OCI-LY7 (cell line): ENCODE measurements around the gene IL10RB. TPM values are rescaled to one million over a fixed set of nuclear protein-coding genes. Genes with fewer than 3 reads are reported as not detected.
A peak's percentile ranks its signal among the peaks of the same experiment; 100 is the strongest.

ENCODE experiments used
- BruUV-seq: library from RNA; stranded (reverse); fragments of 400-500 nt; replicated peaks from 2 replicates; lab custom pipeline; 2021; lab: Mats Ljungman, UMichigan
- CTCF ChIA-PET: fragments of 300-600 bp; sonication (Branson Sonifier 250); formaldehyde crosslinking; loops from one replicate; lab custom pipeline; 2022; ENCODE audit warnings: antibody characterized with exemption; ENCODE audit not compliant: unreplicated experiment; lab: Charles Lee
- POLR2A ChIA-PET: fragments of 300-600 bp; sonication (Branson Sonifier 250); formaldehyde crosslinking; loops from one replicate; lab custom pipeline; 2022; ENCODE audit warnings: antibody characterized with exemption; lab: Charles Lee
- DNase-seq: peaks from one replicate; pipeline ENCODE4 v3.0.0-alpha.2; 2015; ENCODE audit warnings: low spot score
- H2AFZ ChIP-seq: fragments of 200-600 bp; sonication (generic), shearing (Covaris generic); 2 replicates; pipeline ENCODE4 v1.6.1; 2014; ENCODE audit warnings: mild to moderate bottlenecking, antibody characterized with exemption, low read length, moderate library complexity
- H3K27ac ChIP-seq: fragments of 200-600 bp; sonication (generic); 2 replicates; pipeline ENCODE4 v1.5.1; 2014; ENCODE audit warnings: mixed run types, low read depth, mild to moderate bottlenecking, moderate library complexity, low read length, inconsistent platforms; ENCODE audit not compliant: poor library complexity, severe bottlenecking
- H3K36me3 ChIP-seq: fragments of 200-600 bp; sonication (generic); 2 replicates; pipeline ENCODE4 v1.6.1; 2014; ENCODE audit warnings: mild to moderate bottlenecking, antibody characterized with exemption, low read length, moderate library complexity, mixed read lengths; ENCODE audit not compliant: insufficient read depth
- H3K4me1 ChIP-seq: fragments of 200-600 bp; sonication (generic); 2 replicates; pipeline ENCODE4 v1.5.1; 2014; ENCODE audit warnings: mild to moderate bottlenecking, low read length; ENCODE audit not compliant: insufficient read depth, poor library complexity, severe bottlenecking
- H3K4me2 ChIP-seq: fragments of 200-600 bp; sonication (generic); 2 replicates; pipeline ENCODE4 v1.6.1; 2014; ENCODE audit warnings: mild to moderate bottlenecking, low read length
- H3K4me3 ChIP-seq: fragments of 200-600 bp; sonication (generic); 2 replicates; pipeline ENCODE4 v1.5.1; 2014; ENCODE audit warnings: mild to moderate bottlenecking, low read depth, low read length; ENCODE audit not compliant: poor library complexity, severe bottlenecking
- H3K79me2 ChIP-seq: fragments of 200-600 bp; sonication (generic); 2 replicates; pipeline ENCODE4 v1.6.1; 2016; ENCODE audit warnings: low read depth, mild to moderate bottlenecking, low read length, moderate library complexity, mixed read lengths; ENCODE audit not compliant: insufficient read depth
- H3K9me2 ChIP-seq: fragments of 200-600 bp; sonication (generic); 2 replicates; pipeline ENCODE4 v1.6.1; 2016; ENCODE audit warnings: mild to moderate bottlenecking, low read length, mixed read lengths; ENCODE audit not compliant: insufficient read depth
- H3K9me3 ChIP-seq: fragments of 200-600 bp; sonication (generic); 2 replicates; pipeline ENCODE4 v1.6.1; 2014; ENCODE audit warnings: mild to moderate bottlenecking, mixed run types, low read length, mixed read lengths
- H4K20me1 ChIP-seq: fragments of 200-600 bp; sonication (generic); 2 replicates; pipeline ENCODE4 v1.6.1; 2014; ENCODE audit warnings: mild to moderate bottlenecking, antibody characterized with exemption, low read length, moderate library complexity, mixed read lengths; ENCODE audit not compliant: insufficient read depth
- CTCF ChIP-seq: fragments of 200-600 bp; sonication (generic); conservative IDR thresholded peaks from 2 replicates; pipeline ENCODE4 v1.5.1; 2014; ENCODE audit warnings: mild to moderate bottlenecking, antibody characterized with exemption, low read length, moderate library complexity, mixed read lengths
- EZH2phosphoT487 ChIP-seq: fragments of 200-600 bp; sonication (generic); IDR thresholded peaks from 2 replicates; pipeline ENCODE4 v1.6.1; 2018; ENCODE audit warnings: low read depth, borderline replicate concordance, mild to moderate bottlenecking, mixed run types, antibody characterized with exemption, low read length, moderate library complexity, mixed read lengths
- intact Hi-C: fragments of 100-400 bp; cut with micrococcal nuclease; formaldehyde crosslinking; loops from one replicate; pipeline ENCODE4 v1.10.0; 2022; ENCODE audit not compliant: unreplicated experiment
- total RNA-seq, 2 experiments: library from RNA; depleted of rRNA in 1 of 2; stranded (reverse); fragments of >200 nt in 1 of 2; shearing (Covaris generic) in 1 of 2; gene quantifications; 2 replicates each; pipeline ENCODE4 v1.2.3, GENCODE V29; 2014 to 2022

The IL10RB gene
- total RNA-seq, 2 experiments from 2014 or later, result 48.0 to 48.3 TPM

DNA sequence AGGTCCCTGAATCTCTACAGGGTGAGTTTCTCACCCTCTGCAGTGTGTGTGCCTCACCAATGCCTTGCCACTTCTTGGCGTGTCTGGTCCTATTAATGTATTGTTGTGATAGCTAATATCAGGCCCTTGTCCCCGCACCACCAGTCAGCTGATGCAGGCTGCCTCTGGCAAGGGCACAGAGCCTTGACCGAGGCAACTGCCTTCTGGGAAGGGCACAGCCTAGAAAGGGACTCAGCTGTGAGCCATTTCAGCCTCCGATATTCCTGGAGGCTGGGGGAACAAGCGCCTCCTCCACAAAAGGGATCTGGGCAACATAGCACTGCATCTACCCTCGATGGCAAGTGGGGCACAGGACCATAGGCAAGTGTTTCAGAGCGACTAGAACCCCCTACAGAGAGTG, 27.0 kb downstream of the IL10RB start:
- BruUV-seq, result no TSS peak
- H3K9me2 ChIP-seq, result no peaks in the 10 kb centered on the region
- TF ChIP-seq CTCF (no peak), EZH2phosphoT487 (no peak)
- peak overlapping the region; percentile 93 for H3K27ac ChIP-seq
- H3K4me3 ChIP-seq, result no peak overlapping the region
- peak overlapping the region; percentile 21; the same call in 1 of the 2 replicates for H3K4me2 ChIP-seq
- H3K36me3 ChIP-seq, result peaks cover 68% of the 10 kb centered on the region
- H3K9me3 ChIP-seq, result no peaks in the 10 kb centered on the region
- CTCF ChIA-PET, result no interaction called here
- H3K79me2 ChIP-seq, result no peaks in the 10 kb centered on the region
- H4K20me1 ChIP-seq, result no peaks in the 10 kb centered on the region
- intact Hi-C loops, result no loop called here
- no peak overlapping the region for H2AFZ ChIP-seq
- DNase-seq, result no peak
- peaks cover 62% of the 10 kb centered on the region for H3K4me1 ChIP-seq
- POLR2A ChIA-PET, result interaction anchor here (1.0 to 1.6 kb wide), 2 partner anchors 14 to 83 kb away, joined by 3 to 6 read pairs; no protein-coding TSS in a partner anchor

- intact Hi-C loops, result no loop called here
- TF ChIP-seq EZH2phosphoT487 (no peak), CTCF (no peak)
- H3K9me2 ChIP-seq, result no peaks in the 10 kb centered on the region
- H3K4me3 ChIP-seq, result no peak overlapping the region
- POLR2A ChIA-PET, result interaction anchor here (0.5 to 1.7 kb wide), 12 partner anchors 9 to 106 kb away, joined by 3 to 9 read pairs (median 4); partner anchors contain the start of gene IL10RB
- peaks cover 66% of the 10 kb centered on the region for H3K4me1 ChIP-seq
- H3K79me2 ChIP-seq, result no peaks in the 10 kb centered on the region
- H3K27ac ChIP-seq, result peak overlapping the region; percentile 93
- CTCF ChIA-PET, result no interaction called here
- peak; percentile 67 for DNase-seq
- H2AFZ ChIP-seq, result no peak overlapping the region
- no peaks in the 10 kb centered on the region for H3K9me3 ChIP-seq
- no TSS peak for BruUV-seq
- peak overlapping the region; percentile 21 for H3K4me2 ChIP-seq
- H4K20me1 ChIP-seq, result no peaks in the 10 kb centered on the region
- peaks cover 61% of the 10 kb centered on the region for H3K36me3 ChIP-seq
These were observed 27.6 kb downstream of the IL10RB start for GRCh38 chr21:33293811-33294216.

GRCh38 chr21:33296156-33296555, 30.0 kb downstream of the IL10RB start:
- Histone ChIP-seq H3K36me3 (peaks cover 44% of the 10 kb centered on the region), H3K9me2 (no peaks in the 10 kb centered on the region), H3K27ac (peak overlapping the region; percentile 93), H4K20me1 (no peaks in the 10 kb centered on the region), H3K4me2 (peak overlapping the region; percentile 41), H3K79me2 (no peaks in the 10 kb centered on the region), H3K4me1 (peaks cover 90% of the 10 kb centered on the region), H2AFZ (peak overlapping the region; percentile 2; the same call in 1 of the 2 replicates), H3K9me3 (no peaks in the 10 kb centered on the region), H3K4me3 (no peak overlapping the region)
- ChIA-PET CTCF (interaction anchor here (1.2 kb wide), 1 partner anchor 12 kb away, joined by 4 read pairs; no protein-coding TSS in a partner anchor), POLR2A (interaction anchor here (0.7 to 7.1 kb wide), 15 partner anchors 15 to 276 kb away, joined by 3 to 121 read pairs (median 5); partner anchors contain the start of genes IFNAR1 and IL10RB)
- BruUV-seq, result no TSS peak
- intact Hi-C loops, result loop anchor here (1.0 to 5.0 kb wide), 4 partner anchors 17 to 79 kb away; no protein-coding TSS in a partner anchor
- DNase-seq, result peak; percentile 96
- TF ChIP-seq EZH2phosphoT487 (no peak), CTCF (no peak)
